Measurements from ENCODE around the gene FKBP6. TPM values are rescaled to one million over a fixed set of nuclear protein-coding genes. Genes with fewer than 3 reads are reported as not detected.

FKBP6 gene
- polyA plus RNA-seq, 1 donor from 2014 or later, result not detected

DNA sequence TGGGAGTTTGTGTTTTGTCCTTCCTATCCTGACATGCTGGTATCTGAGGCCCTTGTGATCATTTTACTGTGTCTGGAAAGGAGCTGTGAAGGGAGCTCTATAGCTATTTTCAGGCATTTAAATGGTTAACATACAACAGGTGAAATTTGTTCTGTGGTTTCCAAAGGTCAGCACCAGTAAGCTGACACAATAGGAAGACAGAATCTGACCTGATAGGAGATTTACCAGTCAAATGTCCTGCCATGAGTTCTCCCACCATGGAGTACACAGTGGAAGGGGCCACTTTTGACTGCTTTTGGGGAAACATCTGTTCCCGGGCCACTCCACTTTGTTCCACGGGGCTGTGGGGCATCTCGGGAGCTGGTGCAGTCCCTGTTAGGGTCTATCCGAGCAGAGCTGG is 17.6 kb downstream of the FKBP6 start:
- Histone ChIP-seq H4K20me1 (ENCODE audit: insufficient read depth) (no peaks in the 10 kb centered on the region), H3K9ac (ENCODE audit: low read length) (no peak overlapping the region), H2AFZ (ENCODE audit: low read depth, low read length) (no peak overlapping the region), H3K79me2 (replicated peaks; ENCODE audit: insufficient read depth, low read length) (no peaks in the 10 kb centered on the region), H3K4me3 (ENCODE audit: low read length) (no peak overlapping the region), H3K4me2 (ENCODE audit: low read length) (no peak overlapping the region), H3K9me2 (ENCODE audit: insufficient read depth, low read length) (no peaks in the 10 kb centered on the region), H3K36me3 (ENCODE audit: insufficient read depth, low read length) (no peaks in the 10 kb centered on the region), H3K27me3 (ENCODE audit: insufficient read depth, low read depth, low read length) (no peaks in the 10 kb centered on the region), H3K9me3 (ENCODE audit: low read length) (no peaks in the 10 kb centered on the region), H3F3A (ENCODE audit: insufficient read depth, low read length, poor library complexity, severe bottlenecking) (no peaks in the 10 kb centered on the region), H3K27ac (ENCODE audit: low read length) (no peak overlapping the region)
- TF ChIP-seq, protein P1, sequence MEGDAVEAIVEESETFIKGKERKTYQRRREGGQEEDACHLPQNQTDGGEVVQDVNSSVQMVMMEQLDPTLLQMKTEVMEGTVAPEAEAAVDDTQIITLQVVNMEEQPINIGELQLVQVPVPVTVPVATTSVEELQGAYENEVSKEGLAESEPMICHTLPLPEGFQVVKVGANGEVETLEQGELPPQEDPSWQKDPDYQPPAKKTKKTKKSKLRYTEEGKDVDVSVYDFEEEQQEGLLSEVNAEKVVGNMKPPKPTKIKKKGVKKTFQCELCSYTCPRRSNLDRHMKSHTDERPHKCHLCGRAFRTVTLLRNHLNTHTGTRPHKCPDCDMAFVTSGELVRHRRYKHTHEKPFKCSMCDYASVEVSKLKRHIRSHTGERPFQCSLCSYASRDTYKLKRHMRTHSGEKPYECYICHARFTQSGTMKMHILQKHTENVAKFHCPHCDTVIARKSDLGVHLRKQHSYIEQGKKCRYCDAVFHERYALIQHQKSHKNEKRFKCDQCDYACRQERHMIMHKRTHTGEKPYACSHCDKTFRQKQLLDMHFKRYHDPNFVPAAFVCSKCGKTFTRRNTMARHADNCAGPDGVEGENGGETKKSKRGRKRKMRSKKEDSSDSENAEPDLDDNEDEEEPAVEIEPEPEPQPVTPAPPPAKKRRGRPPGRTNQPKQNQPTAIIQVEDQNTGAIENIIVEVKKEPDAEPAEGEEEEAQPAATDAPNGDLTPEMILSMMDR (IDR thresholded peaks at IDR 0.05; ENCODE audit: poor library complexity, severe bottlenecking), result no peak
- TF ChIP-seq MXI1 (conservative IDR thresholded peaks at IDR 0.05; ENCODE audit: poor library complexity, severe bottlenecking) (no peak), SMC3 (conservative IDR thresholded peaks at IDR 0.05; ENCODE audit: poor library complexity) (no peak), RAD21 (conservative IDR thresholded peaks at IDR 0.05) (no peak), TAF1 (IDR thresholded peaks at IDR 0.05; ENCODE audit: low read depth) (no peak), REST (IDR thresholded peaks at IDR 0.05; ENCODE audit: borderline replicate concordance) (no peak), EZH2 (IDR thresholded peaks at IDR 0.05; ENCODE audit: borderline replicate concordance, insufficient read depth, low read length, poor library complexity, severe bottlenecking) (no peak), EP300 (conservative IDR thresholded peaks at IDR 0.05; ENCODE audit: poor library complexity, severe bottlenecking) (no peak), POLR2AphosphoS5 (IDR thresholded peaks at IDR 0.05) (no peak)

DNA sequence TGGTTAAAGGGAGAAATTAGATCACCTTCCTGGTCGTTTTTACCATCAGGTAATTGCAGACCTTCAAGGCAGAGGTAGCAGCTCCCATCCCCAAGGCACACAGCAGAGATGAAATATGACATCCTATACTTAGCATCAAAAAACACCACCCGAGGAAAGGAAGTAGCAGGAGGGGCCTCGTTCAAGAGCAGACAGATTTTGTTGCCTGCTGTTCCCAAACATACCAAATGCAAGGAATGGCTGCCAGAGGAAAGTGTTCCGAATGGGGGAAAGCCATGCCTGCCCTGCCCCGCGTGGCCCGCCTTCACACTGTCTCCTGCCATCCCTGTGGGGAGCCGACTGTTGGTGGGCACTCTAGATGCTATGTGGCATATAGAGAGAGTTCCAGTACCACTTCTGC is 18.0 kb downstream of the FKBP6 start:
- Histone ChIP-seq H3K27ac (ENCODE audit: low read length) (no peak overlapping the region), H3K9me2 (ENCODE audit: insufficient read depth, low read length) (no peaks in the 10 kb centered on the region), H2AFZ (ENCODE audit: low read depth, low read length) (no peak overlapping the region), H3K4me2 (ENCODE audit: low read length) (no peak overlapping the region), H3K9me3 (ENCODE audit: low read length) (no peaks in the 10 kb centered on the region), H3K36me3 (ENCODE audit: insufficient read depth, low read length) (no peaks in the 10 kb centered on the region), H3K4me3 (ENCODE audit: low read length) (no peak overlapping the region), H3K9ac (ENCODE audit: low read length) (no peak overlapping the region), H3F3A (ENCODE audit: insufficient read depth, low read length, poor library complexity, severe bottlenecking) (no peaks in the 10 kb centered on the region), H3K79me2 (replicated peaks; ENCODE audit: insufficient read depth, low read length) (no peaks in the 10 kb centered on the region), H3K27me3 (ENCODE audit: insufficient read depth, low read depth, low read length) (no peaks in the 10 kb centered on the region), H4K20me1 (ENCODE audit: insufficient read depth) (no peaks in the 10 kb centered on the region)
- TF ChIP-seq REST (IDR thresholded peaks at IDR 0.05; ENCODE audit: borderline replicate concordance), result no peak
- TF ChIP-seq RAD21 (conservative IDR thresholded peaks at IDR 0.05), result no peak
- TF ChIP-seq TAF1 (IDR thresholded peaks at IDR 0.05; ENCODE audit: low read depth), result no peak
- no peak for TF ChIP-seq SMC3 (conservative IDR thresholded peaks at IDR 0.05; ENCODE audit: poor library complexity)
- TF ChIP-seq MXI1 (conservative IDR thresholded peaks at IDR 0.05; ENCODE audit: poor library complexity, severe bottlenecking), result no peak
- no peak for TF ChIP-seq EP300 (conservative IDR thresholded peaks at IDR 0.05; ENCODE audit: poor library complexity, severe bottlenecking)

Data from neural cell (in vitro differentiated cells).